ENCODE measurements around the gene ANKS3.

DNA sequence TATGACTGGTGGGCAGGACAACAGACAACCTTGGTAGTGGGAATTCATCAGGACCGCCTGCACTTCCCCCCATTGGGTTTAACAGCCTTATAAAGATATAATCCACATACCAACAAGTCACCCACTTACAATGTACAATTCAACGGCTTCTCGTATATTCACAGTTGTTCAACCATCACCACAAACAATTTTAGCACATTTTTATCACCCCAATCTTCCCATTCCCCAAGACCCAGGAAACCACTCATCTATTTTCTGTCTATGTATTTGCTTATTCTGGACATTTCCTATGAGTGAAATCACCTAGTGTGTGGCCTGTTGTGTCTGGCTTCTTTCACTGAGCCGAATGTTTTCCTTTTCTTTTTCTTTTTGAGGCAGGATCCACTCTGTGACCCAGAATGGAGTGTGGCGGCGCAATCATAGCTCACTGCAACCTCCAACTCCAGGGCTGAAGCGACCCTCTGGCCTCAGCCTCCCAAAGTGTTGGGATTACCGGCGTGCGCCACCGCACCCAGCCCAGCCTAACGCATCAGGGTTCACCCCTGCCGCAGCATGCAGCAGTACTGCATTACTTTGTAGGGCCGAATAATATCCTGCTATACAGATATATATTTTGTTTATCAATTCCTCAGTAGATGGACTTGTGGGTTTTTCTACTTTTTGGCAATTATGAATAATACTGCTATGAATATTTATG is 10.9 kb downstream of the ANKS3 start:
- TF ChIP-seq, protein P1, sequence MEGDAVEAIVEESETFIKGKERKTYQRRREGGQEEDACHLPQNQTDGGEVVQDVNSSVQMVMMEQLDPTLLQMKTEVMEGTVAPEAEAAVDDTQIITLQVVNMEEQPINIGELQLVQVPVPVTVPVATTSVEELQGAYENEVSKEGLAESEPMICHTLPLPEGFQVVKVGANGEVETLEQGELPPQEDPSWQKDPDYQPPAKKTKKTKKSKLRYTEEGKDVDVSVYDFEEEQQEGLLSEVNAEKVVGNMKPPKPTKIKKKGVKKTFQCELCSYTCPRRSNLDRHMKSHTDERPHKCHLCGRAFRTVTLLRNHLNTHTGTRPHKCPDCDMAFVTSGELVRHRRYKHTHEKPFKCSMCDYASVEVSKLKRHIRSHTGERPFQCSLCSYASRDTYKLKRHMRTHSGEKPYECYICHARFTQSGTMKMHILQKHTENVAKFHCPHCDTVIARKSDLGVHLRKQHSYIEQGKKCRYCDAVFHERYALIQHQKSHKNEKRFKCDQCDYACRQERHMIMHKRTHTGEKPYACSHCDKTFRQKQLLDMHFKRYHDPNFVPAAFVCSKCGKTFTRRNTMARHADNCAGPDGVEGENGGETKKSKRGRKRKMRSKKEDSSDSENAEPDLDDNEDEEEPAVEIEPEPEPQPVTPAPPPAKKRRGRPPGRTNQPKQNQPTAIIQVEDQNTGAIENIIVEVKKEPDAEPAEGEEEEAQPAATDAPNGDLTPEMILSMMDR (conservative IDR thresholded peaks at IDR 0.05; ENCODE audit: low read length): no peak
- TF ChIP-seq EZH2phosphoT487 (IDR thresholded peaks at IDR 0.05; ENCODE audit: borderline replicate concordance, low read depth, low read length): no peak
